SIG-M5 treated with dmso at 0.1 percent for 504 hours (cell line): ENCODE results near the gene NCKAP5.

ENCODE experiments used
- DNase-seq: peaks from one replicate; lab custom pipeline; 2025; ENCODE audit not compliant: unreplicated experiment; lab: John Stamatoyannopoulos, UW

NCKAP5 gene

DNA sequence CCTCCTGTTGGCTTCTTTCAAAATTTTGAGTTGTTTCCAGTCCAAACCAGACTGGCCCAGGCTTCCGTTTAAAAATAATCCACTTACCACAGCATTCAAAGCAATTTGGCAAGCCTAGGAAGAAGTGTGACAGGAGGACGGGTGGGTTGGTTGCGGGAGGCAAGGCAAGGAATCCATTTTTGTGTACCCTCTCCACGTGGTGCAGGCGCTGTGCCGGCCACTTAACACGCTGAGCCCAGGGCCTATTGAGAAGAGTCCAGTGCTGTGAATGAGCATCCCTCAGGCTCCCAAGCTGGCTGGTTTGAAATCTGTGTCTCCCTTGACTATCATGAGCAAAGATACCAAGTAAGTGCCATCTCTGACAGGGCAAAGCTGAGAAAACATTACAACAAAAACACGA is 160.9 kb downstream of the NCKAP5 start:
- no peak for DNase-seq

DNA sequence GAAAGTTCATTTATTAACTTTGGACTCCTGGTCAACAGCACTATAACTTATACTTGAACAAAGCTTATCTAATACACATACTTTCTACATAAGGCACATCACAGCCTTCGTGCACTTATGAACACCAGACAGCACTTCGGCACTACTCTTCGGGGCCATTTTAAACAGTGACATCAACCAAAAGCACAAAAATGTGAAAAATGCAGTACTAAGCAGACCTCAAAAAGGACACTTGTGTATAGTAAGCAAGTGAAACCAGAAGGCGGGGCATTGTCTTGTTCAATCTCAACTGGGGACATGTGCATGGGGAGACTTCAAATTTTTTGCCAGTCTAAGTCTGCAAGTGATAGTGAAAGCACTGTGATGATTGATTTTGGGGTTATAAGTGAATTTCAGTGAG is 163.0 kb downstream of the NCKAP5 start:
- DNase-seq = no peak

DNA sequence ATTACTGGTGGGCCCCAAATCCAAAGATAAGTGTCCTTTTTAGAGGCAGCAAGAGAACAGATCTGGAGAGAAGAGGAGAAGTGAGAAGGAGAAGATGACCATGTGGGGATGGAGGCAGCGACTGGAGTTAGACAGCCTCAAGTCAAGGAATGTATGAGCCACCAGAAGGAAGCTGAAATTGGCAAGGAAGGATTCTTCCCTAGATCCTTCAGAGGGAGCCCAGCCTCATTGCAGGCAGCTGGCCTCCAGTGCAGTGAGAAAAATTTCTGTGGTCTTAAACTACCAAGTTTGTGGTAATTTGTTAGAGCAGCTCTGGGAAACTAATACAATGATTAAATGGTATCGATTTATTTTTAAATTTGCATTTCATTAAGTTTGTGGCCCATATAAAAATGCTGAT is 167.9 kb downstream of the NCKAP5 start:
- no peak for DNase-seq

DNA sequence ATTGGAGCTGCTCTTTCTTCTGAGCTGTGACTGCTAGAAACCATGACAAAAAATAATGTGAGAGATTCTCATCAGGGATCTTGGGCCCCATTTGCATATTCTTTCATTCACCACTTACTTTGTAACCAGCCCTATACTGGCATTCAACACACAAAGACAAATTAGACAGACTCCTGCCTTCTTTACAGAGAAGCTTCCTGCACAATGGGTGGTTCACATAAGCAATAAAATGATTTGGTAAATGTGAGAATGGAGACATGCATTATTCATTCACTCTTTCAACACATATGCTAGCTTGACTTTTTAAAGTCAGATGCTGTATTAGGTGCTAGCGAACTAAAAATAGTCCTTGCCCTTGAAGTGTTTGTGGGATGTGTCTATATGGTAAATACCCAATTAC is 174.4 kb downstream of the NCKAP5 start:
- DNase-seq = no peak

DNA sequence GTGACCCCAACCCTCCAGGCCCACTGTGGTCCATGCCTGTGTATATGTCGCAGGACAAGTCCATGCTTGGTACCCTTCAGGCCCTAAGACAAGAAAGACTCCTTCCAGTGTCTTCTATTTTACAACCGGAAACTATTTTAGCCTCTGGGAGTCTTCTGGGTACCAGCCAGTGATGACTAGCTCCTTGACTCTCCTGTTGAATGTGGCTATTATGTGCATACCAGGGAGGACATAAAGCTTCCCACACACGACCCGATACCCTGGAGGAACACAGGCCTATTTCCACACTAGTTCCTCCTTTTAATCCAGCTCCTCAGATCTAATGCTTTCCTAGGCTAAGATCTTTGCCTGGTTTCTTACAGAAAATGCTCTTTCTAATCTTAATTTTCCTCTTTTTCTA is 178.1 kb downstream of the NCKAP5 start:
- no peak for DNase-seq

DNA sequence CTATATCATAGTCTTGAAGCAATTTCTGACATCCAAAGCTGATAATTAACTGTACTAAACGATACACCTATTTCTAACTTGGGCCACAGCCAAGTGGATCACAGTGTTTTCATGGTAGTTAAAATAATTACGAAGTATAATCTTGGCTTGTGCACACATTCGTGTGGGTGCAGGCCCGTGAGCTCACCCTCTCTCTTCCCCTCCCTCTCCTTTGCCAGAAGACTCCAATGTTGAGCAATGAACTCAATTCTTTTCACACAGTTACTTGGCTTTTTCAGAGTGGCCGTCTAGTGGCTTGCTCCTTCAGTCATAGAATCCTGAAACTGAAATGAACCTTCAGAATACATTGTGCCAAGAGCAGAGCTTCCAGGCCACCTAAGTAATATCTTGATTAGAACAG is 178.7 kb downstream of the NCKAP5 start:
- DNase-seq = no peak

DNA sequence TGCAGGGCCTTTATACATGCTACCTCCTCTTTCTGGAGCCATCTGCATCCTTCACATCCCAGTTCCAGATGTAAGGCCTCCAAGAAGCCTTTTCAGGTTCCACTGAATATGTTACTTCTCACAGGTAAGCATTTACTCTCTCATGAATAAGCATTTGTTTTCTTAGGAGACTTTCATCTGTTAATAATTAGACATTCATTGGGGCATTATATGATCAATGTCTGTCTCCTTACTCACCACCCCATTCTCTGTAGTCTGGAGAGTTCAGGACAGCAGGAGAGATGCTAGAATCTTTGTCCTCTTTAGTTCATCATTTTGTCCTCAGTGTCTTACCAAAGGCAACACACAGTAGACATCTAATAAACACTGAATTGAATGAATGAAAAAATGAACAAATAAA is 185.7 kb downstream of the NCKAP5 start:
- DNase-seq = no peak

DNA sequence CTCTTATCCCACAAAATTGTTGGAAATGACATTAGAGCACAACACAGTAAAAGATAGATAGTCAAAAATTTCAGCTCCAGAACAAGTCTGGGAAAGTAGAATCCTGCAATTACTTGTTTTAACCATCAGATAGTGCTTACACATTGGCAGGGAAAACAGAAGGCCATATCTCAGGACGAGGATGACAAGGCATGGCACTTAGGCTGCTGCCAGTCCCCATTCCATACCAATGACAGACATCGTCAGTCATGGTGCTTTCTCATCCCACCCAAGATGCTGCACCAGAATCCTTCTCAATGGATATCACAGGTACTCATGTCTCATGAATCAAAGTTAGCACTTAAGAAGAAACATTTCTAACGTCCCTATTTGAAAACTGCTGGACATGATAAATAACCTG is 187.3 kb downstream of the NCKAP5 start:
- DNase-seq = no peak

DNA sequence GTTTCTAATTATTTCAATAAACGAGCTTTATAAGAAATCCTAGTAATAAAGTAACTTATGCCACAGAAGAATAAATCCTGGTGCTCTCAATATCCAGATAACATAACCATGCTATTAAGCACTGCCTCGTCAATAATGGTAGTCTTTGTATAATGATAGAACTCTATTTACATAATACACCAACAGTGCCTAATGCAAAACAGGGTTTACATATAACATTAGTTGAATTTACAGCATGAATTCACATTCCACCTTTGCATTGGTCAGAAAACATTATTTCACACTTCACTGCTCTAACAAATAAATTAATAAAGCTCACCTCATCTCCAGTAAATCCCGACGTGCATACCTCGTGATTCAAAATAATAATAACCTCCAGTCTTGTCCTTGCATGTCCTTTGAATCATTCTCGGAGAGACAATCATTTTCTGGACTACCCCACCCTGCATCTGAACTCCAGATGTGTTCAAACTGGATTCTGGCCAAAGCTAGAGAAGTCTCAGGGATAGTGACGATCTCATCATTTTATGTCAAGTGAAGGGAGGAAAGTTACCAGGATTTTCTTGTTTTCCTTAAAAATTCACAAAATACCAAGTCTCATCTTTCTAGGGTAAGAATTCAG is 189.2 kb downstream of the NCKAP5 start:
- no peak for DNase-seq

DNA sequence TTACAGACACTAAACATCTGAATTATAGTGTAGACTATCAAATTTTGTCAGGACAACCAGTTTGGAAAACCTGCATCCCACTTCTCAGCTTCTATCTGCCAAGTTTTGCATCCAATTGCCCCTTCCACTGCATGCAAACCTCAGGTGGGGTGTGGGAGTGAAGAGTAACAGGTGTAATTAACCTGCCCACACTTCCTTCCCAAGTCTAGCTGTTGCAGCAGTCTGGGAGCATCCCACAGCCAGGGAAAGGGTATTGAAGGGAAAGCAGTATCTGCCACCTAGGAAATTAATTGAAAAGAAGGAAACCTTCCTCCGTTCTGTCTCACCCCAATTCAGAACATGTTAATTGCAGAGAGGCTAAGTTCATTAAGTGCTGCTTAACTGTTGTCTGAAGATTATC is 189.9 kb downstream of the NCKAP5 start:
- no peak for DNase-seq

DNA sequence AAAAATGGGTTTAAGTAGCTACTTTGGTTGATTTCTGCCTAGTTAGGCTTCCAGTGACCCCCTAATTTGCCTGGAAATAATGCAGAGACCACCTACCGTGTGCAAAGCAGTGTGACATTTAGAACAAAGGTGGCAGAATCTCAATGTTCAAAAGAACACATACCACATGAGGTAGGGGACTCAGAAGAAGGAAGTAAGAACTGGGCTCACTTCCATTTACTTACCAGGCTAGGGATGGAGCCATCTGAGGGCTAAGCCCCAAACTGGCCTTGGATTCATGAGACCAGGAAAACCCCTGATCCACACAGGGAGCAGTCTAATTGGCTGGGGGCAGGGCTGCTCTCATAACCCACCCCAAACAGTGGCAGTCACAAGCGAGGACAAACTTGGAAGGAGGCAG is 190.7 kb downstream of the NCKAP5 start:
- DNase-seq = no peak

DNA sequence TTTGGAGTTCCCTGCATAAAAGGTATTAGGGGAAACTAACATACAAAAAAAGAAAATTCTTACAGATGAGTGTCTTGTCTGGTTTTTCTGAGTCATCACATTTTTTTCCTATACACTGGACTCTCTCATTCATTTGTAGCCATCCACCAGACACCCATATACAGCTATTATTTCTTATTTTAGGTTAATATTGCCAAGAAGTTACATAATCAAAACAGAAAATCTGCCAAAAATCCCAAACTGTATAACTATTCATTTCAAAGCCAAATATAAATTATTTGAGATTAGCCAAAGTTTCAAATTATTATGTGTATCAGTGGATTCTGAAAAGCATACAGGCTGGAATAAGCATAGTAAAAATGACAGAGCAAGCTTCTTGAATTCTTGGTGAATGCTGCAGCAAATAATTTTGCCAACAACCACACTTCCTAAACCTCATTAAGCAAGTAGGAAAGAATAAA is 191.2 kb downstream of the NCKAP5 start:
- DNase-seq = no peak

DNA sequence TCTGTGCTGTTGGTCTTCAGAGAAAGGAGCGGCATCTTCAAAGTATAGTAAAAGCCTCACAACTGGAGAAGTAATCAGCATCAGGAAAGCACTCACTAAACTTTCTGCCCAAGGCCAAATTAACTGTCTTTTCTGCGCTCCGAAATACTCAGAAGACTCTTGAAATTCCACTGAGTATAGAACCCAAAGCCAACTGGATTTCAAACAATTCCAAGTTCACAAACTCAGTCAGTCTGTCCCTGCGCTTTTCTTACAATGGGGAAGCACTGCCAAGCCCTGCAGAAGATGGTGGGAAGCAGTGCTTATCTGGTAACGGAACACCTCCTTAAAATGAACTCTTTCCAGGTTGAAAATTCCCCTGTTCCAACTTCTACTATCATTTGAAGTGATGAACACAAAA is 193.5 kb downstream of the NCKAP5 start:
- DNase-seq = no peak

DNA sequence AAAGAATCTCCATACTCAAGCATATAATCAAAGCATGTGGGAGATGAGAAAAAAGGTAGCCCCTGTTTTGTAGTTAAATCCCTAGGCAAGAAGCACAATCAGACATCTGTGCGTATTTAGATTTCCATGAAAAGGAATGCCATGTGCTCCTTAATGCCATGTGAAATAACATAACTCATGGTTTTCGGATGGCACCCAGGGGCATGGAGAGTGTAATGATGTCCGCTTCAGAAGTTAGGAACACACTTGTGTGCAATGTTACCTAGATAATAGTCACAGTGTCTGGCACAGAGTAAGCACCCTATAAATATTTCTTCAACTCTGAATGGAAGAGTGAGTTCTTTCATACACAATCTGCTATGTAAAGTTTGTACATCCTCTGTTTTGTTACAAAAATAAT is 197.0 kb downstream of the NCKAP5 start:
- no peak for DNase-seq

DNA sequence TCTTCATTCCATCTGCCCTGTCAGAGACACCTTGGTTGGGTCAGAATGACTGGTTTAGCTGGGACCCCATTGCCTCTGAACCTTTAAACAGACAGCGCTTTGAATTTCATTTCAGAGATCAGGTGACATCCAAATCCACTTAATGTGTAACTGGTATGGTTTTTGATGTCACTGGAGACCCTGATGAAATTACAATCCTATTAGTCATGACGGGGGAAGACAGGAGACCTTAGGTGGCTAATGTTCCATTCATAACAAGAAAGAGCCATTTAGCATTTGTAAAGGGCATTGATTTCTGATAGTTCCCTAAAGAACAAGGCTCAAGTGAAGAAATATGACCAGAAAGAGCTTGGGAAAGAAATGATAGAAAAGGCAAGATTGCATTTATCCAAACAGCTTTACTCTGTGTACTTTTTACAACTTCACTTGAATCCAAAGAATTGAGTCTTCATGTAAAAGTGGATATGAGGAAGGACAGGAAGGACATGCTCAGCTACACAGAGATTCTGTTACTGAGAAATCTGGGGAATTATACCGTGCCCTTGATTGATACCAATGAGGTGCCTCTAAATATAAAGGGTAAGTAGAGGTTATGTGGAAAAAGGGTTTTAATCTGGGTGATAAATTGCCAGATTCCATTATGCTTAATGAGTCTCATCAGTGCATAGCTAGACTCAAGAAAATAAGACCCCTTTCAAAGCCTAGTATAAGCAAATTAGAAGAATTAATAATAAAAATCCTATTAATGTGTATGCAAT is 198.2 kb downstream of the NCKAP5 start:
- no peak for DNase-seq

DNA sequence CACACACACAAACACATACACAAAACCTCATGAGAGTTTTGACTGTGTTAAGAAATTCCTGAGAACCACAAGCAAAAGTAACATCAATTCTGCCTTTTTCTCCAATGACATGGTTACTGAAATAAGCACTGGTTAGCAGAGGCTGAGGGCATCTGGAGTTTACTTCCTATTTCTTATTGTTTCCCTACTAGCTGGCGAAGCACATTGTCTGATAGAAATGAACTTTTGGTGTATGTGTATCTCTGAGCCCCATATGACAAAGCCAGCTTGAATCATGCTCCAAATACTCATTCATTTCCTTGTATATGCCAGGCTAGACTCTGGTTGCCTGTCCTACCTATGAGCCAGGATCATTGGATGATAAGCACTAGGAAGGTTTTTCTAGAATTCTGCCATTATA is 203.1 kb downstream of the NCKAP5 start:
- no peak for DNase-seq

DNA sequence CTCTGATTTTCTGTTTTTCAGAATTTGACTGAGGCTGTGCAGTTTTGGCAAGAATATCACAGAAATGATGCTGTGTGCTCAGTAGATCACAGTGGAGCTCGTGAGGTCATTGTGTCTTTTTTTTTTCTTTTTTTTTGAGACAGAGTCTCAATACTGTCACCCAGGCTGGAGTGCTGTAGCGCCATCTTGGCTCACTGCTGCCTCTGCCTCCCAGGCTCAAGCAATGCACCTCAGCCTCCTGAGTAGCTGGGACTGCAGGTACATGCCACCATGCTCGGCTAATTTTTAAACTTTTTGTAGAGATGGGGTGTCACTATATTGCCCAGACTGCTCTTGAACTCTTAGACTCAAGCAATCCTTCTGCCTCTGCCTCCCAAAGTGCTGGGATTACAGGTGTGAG is 203.6 kb downstream of the NCKAP5 start:
- DNase-seq = no peak

DNA sequence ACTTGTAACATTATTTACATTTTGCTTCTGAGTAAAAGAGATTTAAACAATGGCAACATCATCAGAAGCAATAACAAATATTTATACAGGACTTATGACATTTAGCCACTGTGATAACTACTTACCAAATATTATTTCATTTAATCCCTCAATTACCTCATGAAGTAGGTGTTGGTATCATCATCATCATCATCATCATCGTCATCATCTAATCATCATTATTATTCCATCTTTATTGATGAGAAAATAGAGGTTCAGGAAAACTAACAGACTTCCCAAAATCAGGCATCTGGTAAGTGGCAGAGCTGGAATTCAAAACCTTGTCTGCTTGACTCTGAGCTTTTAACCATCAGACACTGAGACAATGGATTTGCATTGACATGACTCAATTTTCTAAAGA is 204.4 kb downstream of the NCKAP5 start:
- DNase-seq = no peak

DNA sequence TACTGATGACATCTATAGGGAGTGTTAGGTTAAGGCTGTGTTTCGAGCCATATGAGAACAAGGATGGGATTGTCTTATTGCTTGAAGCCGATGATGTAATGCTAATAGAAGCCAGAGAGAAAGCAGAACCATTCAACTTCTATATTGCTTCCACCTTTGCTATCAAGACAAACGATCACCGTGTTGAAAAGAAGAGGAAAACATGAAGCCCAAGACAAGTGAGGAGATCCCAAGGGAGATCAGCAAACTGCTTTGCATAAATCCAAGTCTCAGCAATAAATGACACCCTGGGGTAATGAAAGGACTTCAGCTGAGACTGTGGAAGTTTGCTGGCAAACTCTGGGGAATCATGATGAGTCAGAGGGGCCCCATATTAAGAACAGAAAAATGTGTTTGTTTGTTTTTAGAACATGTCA is 206.2 kb downstream of the NCKAP5 start:
- peak; percentile 1 for DNase-seq

DNA sequence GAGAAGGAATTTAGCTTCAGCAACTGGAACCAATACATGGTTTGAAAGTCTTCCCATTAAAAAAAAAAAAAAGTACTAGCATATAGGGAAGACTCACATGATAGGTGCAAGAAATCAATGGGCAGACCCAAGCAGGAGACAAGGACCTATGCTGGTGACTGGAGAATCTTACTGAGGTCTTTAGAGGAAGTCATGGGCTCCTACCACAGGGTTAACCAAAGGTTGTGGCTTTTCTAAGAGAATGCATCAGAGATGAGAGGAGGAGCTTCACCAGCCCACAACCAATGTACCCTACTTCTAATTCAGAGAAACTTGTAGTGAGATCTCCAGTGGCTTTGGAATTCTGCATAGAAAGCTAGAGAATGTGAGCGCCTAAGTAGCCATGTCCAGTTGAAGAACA is 207.4 kb downstream of the NCKAP5 start:
- DNase-seq = no peak

DNA sequence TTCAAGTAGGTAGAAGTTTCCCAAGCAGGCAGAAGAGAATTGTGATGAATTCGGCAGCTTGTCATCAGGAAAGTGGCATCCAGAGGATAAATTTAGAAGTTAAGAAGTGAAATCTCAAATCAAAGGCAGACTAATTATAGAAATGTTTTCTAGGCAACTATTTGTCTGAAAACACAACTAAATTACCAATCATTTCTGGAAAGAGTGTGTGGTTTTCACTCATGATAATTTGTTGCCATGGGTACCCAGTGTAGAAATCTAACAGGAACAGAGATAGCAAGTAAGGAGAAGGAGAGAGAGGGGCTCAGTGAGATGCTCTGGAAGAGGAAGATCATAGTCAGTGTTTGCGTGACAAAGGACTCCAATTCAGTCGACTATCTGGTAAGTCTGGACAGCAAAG is 208.1 kb downstream of the NCKAP5 start:
- DNase-seq = no peak

DNA sequence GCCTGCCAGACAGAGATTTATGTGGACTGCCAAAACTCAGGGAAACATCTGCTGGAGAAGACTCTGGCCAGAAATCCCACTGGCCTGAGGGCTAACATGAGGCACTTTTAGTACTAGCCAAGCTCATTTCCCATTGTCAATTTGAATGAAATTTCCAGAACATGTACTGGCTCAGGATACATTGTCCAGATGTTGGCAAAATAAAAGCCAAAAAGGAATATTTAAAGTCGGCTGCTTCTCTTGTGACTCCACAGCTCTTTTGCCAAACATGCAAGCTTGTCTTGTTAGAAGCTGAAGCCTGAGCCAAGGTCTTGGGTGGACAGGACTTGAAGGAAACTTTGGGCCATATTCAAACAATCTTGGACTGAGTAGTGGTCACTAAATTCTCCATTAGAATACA is 215.5 kb downstream of the NCKAP5 start:
- no peak for DNase-seq

DNA sequence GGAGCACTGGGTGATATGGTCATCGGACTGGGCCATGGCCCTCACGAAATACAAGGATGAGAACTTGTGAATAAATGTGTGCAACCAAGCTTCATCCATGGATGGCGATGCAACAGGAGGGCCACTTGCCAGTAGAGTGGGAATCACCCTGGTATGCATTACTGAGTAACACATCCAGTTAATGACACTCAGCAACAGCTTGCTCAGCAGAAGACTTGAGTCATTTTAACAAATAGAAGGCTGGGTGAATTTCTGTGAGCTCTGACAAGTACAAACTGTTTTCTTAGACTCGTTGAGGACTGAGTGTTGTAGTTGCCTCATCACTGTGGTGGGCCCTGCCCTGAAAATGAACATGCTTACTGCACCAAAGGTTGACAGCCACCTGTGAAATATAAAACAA is 221.6 kb downstream of the NCKAP5 start:
- no peak for DNase-seq
